ENCODE data around the gene CNDP2.

Gene CNDP2

GRCh38 chr18:74547860-74548259 lies 51.7 kb downstream of the CNDP2 start:
- Histone ChIP-seq H3K36me3 (ENCODE audit: insufficient read depth, low read length) (no peaks in the 10 kb centered on the region), H3K4me3 (no peak overlapping the region), H3K9ac (ENCODE audit: insufficient read length) (no peak overlapping the region), H3K27ac (peak overlapping the region; percentile 74; the same call in 1 of the 2 replicates), H3K9me3 (ENCODE audit: low read depth, low read length) (no peaks in the 10 kb centered on the region)
- no peak for DNase-seq (ENCODE audit: low read depth, low spot score)
- TF ChIP-seq EZH2 (IDR thresholded peaks at IDR 0.05) = no peak
- no peak for TF ChIP-seq FOXP2 (optimal IDR thresholded peaks at IDR 0.05; ENCODE audit: control extremely low read depth, extremely low read length, insufficient read depth)
- no peak for TF ChIP-seq POLR2AphosphoS5 (IDR thresholded peaks at IDR 0.05; ENCODE audit: borderline replicate concordance, low read depth, low read length)

GRCh38 chr18:74549591-74550104 lies 53.5 kb downstream of the CNDP2 start:
- Histone ChIP-seq H3K36me3 (ENCODE audit: insufficient read depth, low read length) (no peaks in the 10 kb centered on the region), H3K9ac (ENCODE audit: insufficient read length) (no peak overlapping the region), H3K27ac (no peak overlapping the region), H3K4me3 (no peak overlapping the region), H3K9me3 (ENCODE audit: low read depth, low read length) (no peaks in the 10 kb centered on the region)
- TF ChIP-seq FOXP2 (optimal IDR thresholded peaks at IDR 0.05; ENCODE audit: control extremely low read depth, extremely low read length, insufficient read depth) = no peak
- TF ChIP-seq EZH2 (IDR thresholded peaks at IDR 0.05) = no peak
- no peak for TF ChIP-seq POLR2AphosphoS5 (IDR thresholded peaks at IDR 0.05; ENCODE audit: borderline replicate concordance, low read depth, low read length)
- DNase-seq (ENCODE audit: low read depth, low spot score) = no peak

- no peak overlapping the region for H3K27ac ChIP-seq
- H3K9ac ChIP-seq (ENCODE audit: insufficient read length) = no peak overlapping the region
- no peak overlapping the region for H3K4me3 ChIP-seq
- no peaks in the 10 kb centered on the region for H3K9me3 ChIP-seq (ENCODE audit: low read depth, low read length)
- TF ChIP-seq POLR2AphosphoS5 (IDR thresholded peaks at IDR 0.05; ENCODE audit: borderline replicate concordance, low read depth, low read length) = no peak
- TF ChIP-seq FOXP2 (optimal IDR thresholded peaks at IDR 0.05; ENCODE audit: control extremely low read depth, extremely low read length, insufficient read depth) = no peak
- no peak for TF ChIP-seq EZH2 (IDR thresholded peaks at IDR 0.05)
- no peaks in the 10 kb centered on the region for H3K36me3 ChIP-seq (ENCODE audit: insufficient read depth, low read length)
- no peak for DNase-seq (ENCODE audit: low read depth, low spot score)
Observed at GRCh38 chr18:74550886-74551285, 54.7 kb downstream of the CNDP2 start.

GRCh38 chr18:74551452-74551851 lies 55.3 kb downstream of the CNDP2 start:
- TF ChIP-seq FOXP2 (optimal IDR thresholded peaks at IDR 0.05; ENCODE audit: control extremely low read depth, extremely low read length, insufficient read depth) = no peak
- no peak for TF ChIP-seq EZH2 (IDR thresholded peaks at IDR 0.05)
- no peak for TF ChIP-seq POLR2AphosphoS5 (IDR thresholded peaks at IDR 0.05; ENCODE audit: borderline replicate concordance, low read depth, low read length)
- DNase-seq (ENCODE audit: low read depth, low spot score) = no peak
- no peak overlapping the region for H3K9ac ChIP-seq (ENCODE audit: insufficient read length)
- H3K36me3 ChIP-seq (ENCODE audit: insufficient read depth, low read length) = no peaks in the 10 kb centered on the region
- H3K27ac ChIP-seq = no peak overlapping the region
- H3K9me3 ChIP-seq (ENCODE audit: low read depth, low read length) = no peaks in the 10 kb centered on the region
- H3K4me3 ChIP-seq = no peak overlapping the region

- peak; percentile 66 for DNase-seq (ENCODE audit: low read depth, low spot score)
- Histone ChIP-seq H3K9ac (ENCODE audit: insufficient read length) (no peak overlapping the region), H3K9me3 (ENCODE audit: low read depth, low read length) (no peaks in the 10 kb centered on the region), H3K36me3 (ENCODE audit: insufficient read depth, low read length) (no peaks in the 10 kb centered on the region), H3K4me3 (no peak overlapping the region), H3K27ac (peak overlapping the region; percentile 15; the same call in 1 of the 2 replicates)
- TF ChIP-seq FOXP2 (optimal IDR thresholded peaks at IDR 0.05; ENCODE audit: control extremely low read depth, extremely low read length, insufficient read depth) (no peak), POLR2AphosphoS5 (IDR thresholded peaks at IDR 0.05; ENCODE audit: borderline replicate concordance, low read depth, low read length) (no peak), EZH2 (IDR thresholded peaks at IDR 0.05) (no peak)
Observed at GRCh38 chr18:74551936-74552555, 55.9 kb downstream of the CNDP2 start.

- Histone ChIP-seq H3K27ac (no peak overlapping the region), H3K4me3 (no peak overlapping the region), H3K9me3 (ENCODE audit: low read depth, low read length) (no peaks in the 10 kb centered on the region), H3K9ac (ENCODE audit: insufficient read length) (no peak overlapping the region), H3K36me3 (ENCODE audit: insufficient read depth, low read length) (no peaks in the 10 kb centered on the region)
- no peak for DNase-seq (ENCODE audit: low read depth, low spot score)
- TF ChIP-seq EZH2 (IDR thresholded peaks at IDR 0.05) (no peak), FOXP2 (optimal IDR thresholded peaks at IDR 0.05; ENCODE audit: control extremely low read depth, extremely low read length, insufficient read depth) (no peak), POLR2AphosphoS5 (IDR thresholded peaks at IDR 0.05; ENCODE audit: borderline replicate concordance, low read depth, low read length) (no peak)
Observed at GRCh38 chr18:74556126-74556525, 60.0 kb downstream of the CNDP2 start.

GRCh38 chr18:74558096-74558495 lies 61.9 kb downstream of the CNDP2 start:
- Histone ChIP-seq H3K27ac (no peak overlapping the region), H3K9me3 (ENCODE audit: low read depth, low read length) (no peaks in the 10 kb centered on the region), H3K36me3 (ENCODE audit: insufficient read depth, low read length) (no peaks in the 10 kb centered on the region), H3K9ac (ENCODE audit: insufficient read length) (no peak overlapping the region), H3K4me3 (no peak overlapping the region)
- DNase-seq (ENCODE audit: low read depth, low spot score) = no peak
- TF ChIP-seq FOXP2 (optimal IDR thresholded peaks at IDR 0.05; ENCODE audit: control extremely low read depth, extremely low read length, insufficient read depth) = no peak
- no peak for TF ChIP-seq POLR2AphosphoS5 (IDR thresholded peaks at IDR 0.05; ENCODE audit: borderline replicate concordance, low read depth, low read length)
- no peak for TF ChIP-seq EZH2 (IDR thresholded peaks at IDR 0.05)

- Histone ChIP-seq H3K9ac (ENCODE audit: insufficient read length) (no peak overlapping the region), H3K4me3 (no peak overlapping the region), H3K36me3 (ENCODE audit: insufficient read depth, low read length) (no peaks in the 10 kb centered on the region), H3K9me3 (ENCODE audit: low read depth, low read length) (no peaks in the 10 kb centered on the region), H3K27ac (no peak overlapping the region)
- no peak for DNase-seq (ENCODE audit: low read depth, low spot score)
- TF ChIP-seq EZH2 (IDR thresholded peaks at IDR 0.05) (no peak), FOXP2 (optimal IDR thresholded peaks at IDR 0.05; ENCODE audit: control extremely low read depth, extremely low read length, insufficient read depth) (no peak), POLR2AphosphoS5 (IDR thresholded peaks at IDR 0.05; ENCODE audit: borderline replicate concordance, low read depth, low read length) (no peak)
Observed at GRCh38 chr18:74562131-74562730, 66.1 kb downstream of the CNDP2 start.

Data from SK-N-MC (cell line).